Bronchial epithelial cell (primary cell): ENCODE measurements around the gene RNASE11. TPM values are rescaled to one million over a fixed set of nuclear protein-coding genes. Genes with fewer than 3 reads are reported as not detected.
"Not testable (repeated sequence)": the region's sequence is repeated elsewhere in the genome, so short reads cannot be mapped to it uniquely, and the experiment has no call there.

ENCODE experiments used
- DNase-seq: peaks from one replicate; pipeline ENCODE4 v3.0.0-alpha.2; 2010; ENCODE audit warnings: low read depth
- FAIRE-seq: peaks from 2 replicates; lab custom pipeline; 2011; peaks lifted over from hg19 to GRCh38; lab: Jason Lieb, UNC
- H3K27me3 ChIP-seq: 2 replicates; pipeline ENCODE4 v1.5.1; 2011; ENCODE audit warnings: low read length; ENCODE audit not compliant: control insufficient read depth, insufficient read depth
- H3K36me3 ChIP-seq: 2 replicates; pipeline ENCODE4 v1.5.1; 2011; ENCODE audit warnings: low read length; ENCODE audit not compliant: control insufficient read depth, insufficient read depth
- H3K4me3 ChIP-seq: 2 replicates; pipeline ENCODE4 v1.5.1; 2011; ENCODE audit warnings: mild to moderate bottlenecking, low read depth, low read length, control low read depth
- total RNA-seq: library from RNA; depleted of rRNA; stranded (reverse); fragments of >200 nt; gene quantifications from 2 replicates; pipeline ENCODE4 v1.2.1, GENCODE V29; 2014
- TF ChIP-seq, protein P1 (sequence below): IDR thresholded peaks from 2 replicates; pipeline ENCODE4 v1.5.1; 2011; ENCODE audit warnings: mild to moderate bottlenecking, moderate library complexity, low read length, control low read depth, inconsistent platforms; ENCODE audit not compliant: insufficient read depth, severe bottlenecking

Gene RNASE11
- total RNA-seq, 1 donor from 2014 or later, result not detected

DNA sequence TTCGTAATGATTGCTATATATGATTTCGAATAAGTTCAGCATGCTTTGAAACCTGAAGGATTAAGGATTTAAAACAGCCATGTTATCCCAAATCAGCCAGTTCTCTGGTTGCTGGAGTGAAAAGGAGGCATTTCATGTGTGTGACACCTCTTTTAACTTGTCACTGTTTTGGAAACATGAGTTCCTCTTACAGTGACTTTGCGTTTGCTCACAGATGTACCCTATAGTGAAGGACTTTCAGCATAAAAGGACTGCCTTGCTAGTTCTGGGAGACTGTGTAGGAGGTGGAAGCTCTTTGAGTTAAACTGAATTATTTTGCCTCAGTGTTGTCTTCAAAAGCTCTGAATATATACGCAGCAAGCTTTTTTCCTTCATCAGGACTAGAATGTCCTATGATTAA, 7.6 kb downstream of the RNASE11 start:
- no peak overlapping the region for H3K4me3 ChIP-seq
- no peaks in the 10 kb centered on the region for H3K36me3 ChIP-seq
- H3K27me3 ChIP-seq, result no peaks in the 10 kb centered on the region
- TF ChIP-seq, protein P1, sequence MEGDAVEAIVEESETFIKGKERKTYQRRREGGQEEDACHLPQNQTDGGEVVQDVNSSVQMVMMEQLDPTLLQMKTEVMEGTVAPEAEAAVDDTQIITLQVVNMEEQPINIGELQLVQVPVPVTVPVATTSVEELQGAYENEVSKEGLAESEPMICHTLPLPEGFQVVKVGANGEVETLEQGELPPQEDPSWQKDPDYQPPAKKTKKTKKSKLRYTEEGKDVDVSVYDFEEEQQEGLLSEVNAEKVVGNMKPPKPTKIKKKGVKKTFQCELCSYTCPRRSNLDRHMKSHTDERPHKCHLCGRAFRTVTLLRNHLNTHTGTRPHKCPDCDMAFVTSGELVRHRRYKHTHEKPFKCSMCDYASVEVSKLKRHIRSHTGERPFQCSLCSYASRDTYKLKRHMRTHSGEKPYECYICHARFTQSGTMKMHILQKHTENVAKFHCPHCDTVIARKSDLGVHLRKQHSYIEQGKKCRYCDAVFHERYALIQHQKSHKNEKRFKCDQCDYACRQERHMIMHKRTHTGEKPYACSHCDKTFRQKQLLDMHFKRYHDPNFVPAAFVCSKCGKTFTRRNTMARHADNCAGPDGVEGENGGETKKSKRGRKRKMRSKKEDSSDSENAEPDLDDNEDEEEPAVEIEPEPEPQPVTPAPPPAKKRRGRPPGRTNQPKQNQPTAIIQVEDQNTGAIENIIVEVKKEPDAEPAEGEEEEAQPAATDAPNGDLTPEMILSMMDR, result no peak
- no peak for FAIRE-seq
- DNase-seq, result no peak

DNA sequence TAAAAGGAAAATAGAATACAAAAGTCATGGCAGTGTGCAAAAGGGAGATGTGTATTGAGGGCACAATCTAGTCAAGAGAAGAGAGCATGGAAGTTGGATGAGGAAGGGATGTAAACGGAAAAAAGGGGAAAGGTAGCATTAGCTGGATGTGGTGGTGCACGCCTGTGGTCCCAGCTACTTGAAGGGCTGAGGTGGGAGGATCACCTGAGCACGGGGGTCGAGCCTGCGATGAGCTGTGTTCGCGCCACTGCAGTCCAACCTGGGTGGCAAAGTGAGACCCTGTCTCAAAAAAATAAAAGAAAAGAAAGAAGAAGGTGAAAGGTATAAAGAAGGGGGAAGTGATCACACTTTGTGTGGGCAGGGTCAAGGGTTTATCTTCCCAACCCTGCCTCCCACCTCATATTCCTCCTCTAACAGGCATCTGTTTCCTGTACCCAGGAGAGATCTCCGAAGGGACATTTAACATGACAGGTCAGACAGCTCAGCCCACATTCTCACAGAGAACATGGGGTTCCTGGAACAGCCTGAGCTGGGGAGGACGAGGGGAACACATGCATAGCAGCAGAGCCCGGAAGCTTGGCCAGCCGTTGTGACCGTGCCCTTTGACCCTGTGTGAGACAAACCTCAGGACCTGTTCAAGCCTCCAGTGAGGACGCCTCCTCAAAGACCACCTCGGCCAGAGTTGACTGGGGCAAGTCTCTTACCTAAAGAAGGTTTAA, 8.9 kb downstream of the RNASE11 start:
- Histone ChIP-seq H3K4me3 (no peak overlapping the region), H3K36me3 (no peaks in the 10 kb centered on the region), H3K27me3 (no peaks in the 10 kb centered on the region)
- TF ChIP-seq, protein P1, result no peak
- FAIRE-seq (no peak), DNase-seq (no peak)

DNA sequence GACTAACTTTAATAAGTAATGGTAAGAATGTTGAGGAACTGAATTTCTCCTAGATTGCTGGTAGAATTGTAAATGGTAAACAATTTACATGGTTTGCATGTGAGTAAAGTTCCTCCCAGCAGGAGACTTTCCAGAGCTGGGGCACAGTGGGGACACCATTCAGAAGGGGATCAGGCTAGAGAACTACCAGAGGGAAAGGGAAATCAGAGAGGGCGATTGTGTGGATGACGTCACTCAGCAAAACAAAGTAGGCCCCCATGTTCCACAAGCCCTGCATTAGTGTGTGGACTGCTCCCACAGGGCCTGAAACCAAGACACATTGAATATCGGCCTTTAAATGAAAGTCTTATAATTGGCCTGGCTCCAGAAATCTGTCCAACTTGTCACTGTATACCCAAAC, 9.5 kb downstream of the RNASE11 start:
- Histone ChIP-seq H3K4me3 (no peak overlapping the region), H3K27me3 (no peaks in the 10 kb centered on the region), H3K36me3 (no peaks in the 10 kb centered on the region)
- TF ChIP-seq, protein P1, result no peak
- FAIRE-seq (peak; percentile 28), DNase-seq (no peak)

DNA sequence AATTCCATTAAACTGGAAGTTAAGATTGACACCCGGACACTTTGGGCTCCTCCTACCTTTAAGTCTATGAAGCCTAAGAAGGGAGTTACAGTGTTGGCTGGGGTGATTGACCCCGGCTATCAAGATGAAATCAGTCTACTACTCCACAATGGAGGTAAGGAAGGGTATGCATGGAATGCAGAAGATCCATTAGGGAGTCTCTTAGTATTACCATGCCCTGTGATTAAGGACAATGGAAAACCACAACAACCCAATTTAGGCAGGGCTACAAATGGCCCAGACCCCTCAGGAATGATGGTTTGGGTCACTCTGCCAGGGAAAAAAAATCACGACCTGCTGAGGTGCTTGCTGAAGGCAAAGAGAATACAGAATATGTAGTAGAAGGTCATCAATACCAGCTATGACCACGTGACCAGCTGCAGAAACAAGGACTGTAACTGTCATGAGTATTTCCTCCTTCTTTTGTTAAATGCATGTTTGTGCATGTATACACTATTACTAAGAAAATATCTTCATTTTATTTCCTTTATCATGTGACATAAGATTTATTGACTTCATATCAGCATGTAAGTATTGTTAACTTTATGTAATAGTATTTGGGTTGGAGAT, 15.3 kb downstream of the RNASE11 start:
- DNase-seq, result peak; percentile 30
- H3K36me3 ChIP-seq, H3K27me3 ChIP-seq, FAIRE-seq, H3K4me3 ChIP-seq: not testable (repeated sequence)

DNA sequence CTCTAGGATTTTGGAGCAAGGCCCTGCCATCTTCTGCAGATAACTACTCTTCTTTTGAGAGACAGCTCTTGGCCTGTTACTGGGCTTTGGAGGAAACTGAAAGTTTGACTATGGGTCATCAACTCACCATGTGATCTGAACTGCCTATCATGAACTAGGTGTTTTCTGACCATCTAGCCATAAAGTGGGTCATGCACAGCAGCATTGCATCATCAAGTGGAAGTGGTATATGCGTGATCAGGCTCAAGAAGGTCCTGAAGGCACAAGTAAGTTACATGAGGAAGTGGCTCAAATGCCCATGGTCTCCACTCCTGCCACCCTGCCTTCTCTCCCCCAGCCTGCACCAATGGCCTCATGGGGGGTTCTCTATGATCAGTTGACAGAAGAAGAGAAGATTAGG, 17.1 kb downstream of the RNASE11 start:
- DNase-seq, H3K4me3 ChIP-seq, H3K36me3 ChIP-seq, H3K27me3 ChIP-seq, FAIRE-seq: not testable (repeated sequence)

DNA sequence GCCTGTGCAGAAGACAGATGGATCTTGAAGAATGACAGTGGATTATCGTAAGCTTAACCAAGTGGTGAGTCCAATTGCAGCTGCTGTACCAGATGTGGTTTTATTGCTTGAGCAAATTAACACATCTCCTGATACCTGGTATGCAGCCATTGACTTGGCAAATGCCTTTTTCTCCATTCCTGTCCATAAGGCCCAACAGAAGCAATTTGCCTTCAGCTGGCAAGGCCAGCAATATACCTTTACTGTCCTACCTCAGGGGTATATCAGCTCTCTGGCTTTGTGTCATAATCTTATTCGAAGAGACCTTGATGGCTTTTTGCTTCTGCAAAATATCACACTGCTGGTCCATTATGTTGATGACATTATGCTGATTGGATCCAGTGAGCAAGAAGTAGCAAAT, 17.9 kb downstream of the RNASE11 start:
- H3K27me3 ChIP-seq, DNase-seq, H3K36me3 ChIP-seq, H3K4me3 ChIP-seq, FAIRE-seq: not testable (repeated sequence)

DNA sequence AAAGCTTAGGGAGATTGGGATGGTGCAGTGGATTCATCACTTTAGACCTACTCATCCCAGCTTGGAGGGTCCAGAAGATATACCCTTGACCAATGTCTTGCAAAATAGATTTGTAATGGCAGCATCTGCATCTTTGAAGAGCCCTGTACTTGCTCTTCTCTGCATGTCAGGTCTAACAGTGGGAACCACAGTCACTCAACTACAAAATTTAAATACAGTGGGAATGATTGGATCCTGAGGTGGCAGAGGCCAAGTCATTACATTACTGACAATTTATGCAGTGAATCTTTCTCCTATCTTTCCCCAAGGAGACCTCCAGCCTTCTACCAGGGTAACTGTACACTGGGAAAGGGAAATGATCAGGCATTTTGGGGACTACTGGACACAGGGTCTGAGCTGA, 18.7 kb downstream of the RNASE11 start:
- no peaks in the 10 kb centered on the region for H3K36me3 ChIP-seq
- no peaks in the 10 kb centered on the region for H3K27me3 ChIP-seq
- TF ChIP-seq, protein P1, result no peak
- no peak for DNase-seq
- no peak overlapping the region for H3K4me3 ChIP-seq
- FAIRE-seq, result no peak
